ENCODE data around the gene CXCR1. TPM values are rescaled to one million over a fixed set of nuclear protein-coding genes. Genes with fewer than 3 reads are reported as not detected.

The CXCR1 gene
- total and polyA plus RNA-seq, 2 donors (not counting 1 experiment from before 2014, with no cell fraction given) = 0.04 TPM; not detected in 1

- H3K4me1 ChIP-seq (ENCODE audit: control insufficient read depth in 2 of 2, insufficient read depth in 2 of 2, low read length in 2 of 2) = no peaks in the 10 kb centered on the region
- 100% methylated on average over 1 of the region's 3 CpGs for WGBS (ENCODE audit: insufficient coverage)
- H3K9me3 Mint-ChIP-seq (ENCODE audit: insufficient read depth) = no peaks in the 10 kb centered on the region
- DNase-seq = no peak
- H3K27me3 Mint-ChIP-seq = no peaks in the 10 kb centered on the region
- CTCF ChIA-PET = no interaction called here
- intact Hi-C loops (cut with micrococcal nuclease) = no loop called here
- no peak overlapping the region for H3K4me2 ChIP-seq (replicated peaks; ENCODE audit: low read depth, low read length, poor library complexity, severe bottlenecking)
- H3K4me3 ChIP-seq (ENCODE audit: control extremely low read depth in 1 of 5, extremely low read depth in 1 of 5, insufficient read depth in 1 of 5, low read depth in 2 of 5, low read length in 4 of 5) = no peak overlapping the region
- H3K27ac ChIP-seq (ENCODE audit: low read length in 2 of 2) = no peak overlapping the region
- no peak overlapping the region for H3K9ac ChIP-seq (ENCODE audit: low read length)
- no peaks in the 10 kb centered on the region for H4K20me1 ChIP-seq (ENCODE audit: control insufficient read depth, insufficient read depth, low read length, poor library complexity, severe bottlenecking)
- no peaks in the 10 kb centered on the region for H3K36me3 ChIP-seq (replicated peaks in 1 of 2; ENCODE audit: control extremely low read depth in 1 of 2, control insufficient read depth in 1 of 2, extremely low read depth in 1 of 2, insufficient read depth in 2 of 2, low read length in 1 of 2)
- no peaks in the 10 kb centered on the region for H3K27me3 ChIP-seq (replicated peaks in 1 of 4; ENCODE audit: control extremely low read depth in 1 of 4, control insufficient read depth in 3 of 4, insufficient read depth in 4 of 4, low read length in 3 of 4)
- H3K79me2 ChIP-seq (ENCODE audit: control insufficient read depth, insufficient read depth, low read length) = no peaks in the 10 kb centered on the region
- POLR2A ChIA-PET = no interaction called here
- no peak overlapping the region for H2AFZ ChIP-seq (ENCODE audit: insufficient read depth, low read depth, low read length, poor library complexity, severe bottlenecking)
- H3K4me1 Mint-ChIP-seq = no peaks in the 10 kb centered on the region
- H3K27ac Mint-ChIP-seq = no peak overlapping the region
- ATAC-seq (ENCODE audit: low read depth) = no peak
- TF ChIP-seq EZH2 (IDR thresholded peaks at IDR 0.05; ENCODE audit: borderline replicate concordance, insufficient read depth, low read depth, low read length, poor library complexity, severe bottlenecking) = no peak
- TF ChIP-seq, protein P1, sequence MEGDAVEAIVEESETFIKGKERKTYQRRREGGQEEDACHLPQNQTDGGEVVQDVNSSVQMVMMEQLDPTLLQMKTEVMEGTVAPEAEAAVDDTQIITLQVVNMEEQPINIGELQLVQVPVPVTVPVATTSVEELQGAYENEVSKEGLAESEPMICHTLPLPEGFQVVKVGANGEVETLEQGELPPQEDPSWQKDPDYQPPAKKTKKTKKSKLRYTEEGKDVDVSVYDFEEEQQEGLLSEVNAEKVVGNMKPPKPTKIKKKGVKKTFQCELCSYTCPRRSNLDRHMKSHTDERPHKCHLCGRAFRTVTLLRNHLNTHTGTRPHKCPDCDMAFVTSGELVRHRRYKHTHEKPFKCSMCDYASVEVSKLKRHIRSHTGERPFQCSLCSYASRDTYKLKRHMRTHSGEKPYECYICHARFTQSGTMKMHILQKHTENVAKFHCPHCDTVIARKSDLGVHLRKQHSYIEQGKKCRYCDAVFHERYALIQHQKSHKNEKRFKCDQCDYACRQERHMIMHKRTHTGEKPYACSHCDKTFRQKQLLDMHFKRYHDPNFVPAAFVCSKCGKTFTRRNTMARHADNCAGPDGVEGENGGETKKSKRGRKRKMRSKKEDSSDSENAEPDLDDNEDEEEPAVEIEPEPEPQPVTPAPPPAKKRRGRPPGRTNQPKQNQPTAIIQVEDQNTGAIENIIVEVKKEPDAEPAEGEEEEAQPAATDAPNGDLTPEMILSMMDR (IDR thresholded peaks at IDR 0.05) = no peak
- H3K4me3 Mint-ChIP-seq = no peak overlapping the region
- H3K9me3 ChIP-seq (ENCODE audit: control extremely low read depth in 1 of 3, control insufficient read depth in 2 of 3, insufficient read depth in 1 of 3, low read length in 2 of 3) = no peaks in the 10 kb centered on the region
Observed at GRCh38 chr2:218192902-218193430, 26.2 kb upstream of the CXCR1 start.

GRCh38 chr2:218188528-218188927 lies 21.8 kb upstream of the CXCR1 start:
- no peaks in the 10 kb centered on the region for H3K27me3 Mint-ChIP-seq
- no peak overlapping the region for H3K27ac Mint-ChIP-seq
- TF ChIP-seq EZH2 (IDR thresholded peaks at IDR 0.05; ENCODE audit: borderline replicate concordance, insufficient read depth, low read depth, low read length, poor library complexity, severe bottlenecking) = no peak
- TF ChIP-seq, protein P1 (IDR thresholded peaks at IDR 0.05) = no peak
- no peak for ATAC-seq (ENCODE audit: low read depth)
- H3K27ac ChIP-seq (ENCODE audit: low read length in 2 of 2) = no peak overlapping the region
- ChIA-PET POLR2A (no interaction called here), CTCF (interaction anchor here (0.9 to 3.2 kb wide), 6 partner anchors 46 to 168 kb away, joined by 4 to 10 read pairs (median 7); partner anchors contain the start of genes AAMP, CATIP and PNKD)
- intact Hi-C loops (cut with micrococcal nuclease) = no loop called here
- H3K4me3 Mint-ChIP-seq = no peak overlapping the region
- peaks cover 6% of the 10 kb centered on the region for H3K4me1 Mint-ChIP-seq
- H3K9ac ChIP-seq (ENCODE audit: low read length) = no peak overlapping the region
- no peaks in the 10 kb centered on the region for H4K20me1 ChIP-seq (ENCODE audit: control insufficient read depth, insufficient read depth, low read length, poor library complexity, severe bottlenecking)
- no peak overlapping the region for H3K4me2 ChIP-seq (replicated peaks; ENCODE audit: low read depth, low read length, poor library complexity, severe bottlenecking)
- 100% methylated on average over 2 of the region's 2 CpGs for WGBS (ENCODE audit: insufficient coverage)
- H3K4me1 ChIP-seq (ENCODE audit: control insufficient read depth in 2 of 2, insufficient read depth in 2 of 2, low read length in 2 of 2) = peaks cover 2 to 7% of the 10 kb centered on the region in 2 donors
- no peaks in the 10 kb centered on the region for H3K9me3 Mint-ChIP-seq (ENCODE audit: insufficient read depth)
- H3K27me3 ChIP-seq (replicated peaks in 1 of 4; ENCODE audit: control extremely low read depth in 1 of 4, control insufficient read depth in 3 of 4, insufficient read depth in 4 of 4, low read length in 3 of 4) = no peaks in the 10 kb centered on the region
- H2AFZ ChIP-seq (ENCODE audit: insufficient read depth, low read depth, low read length, poor library complexity, severe bottlenecking) = no peak overlapping the region
- no peak for DNase-seq
- H3K36me3 ChIP-seq (replicated peaks in 1 of 2; ENCODE audit: control extremely low read depth in 1 of 2, control insufficient read depth in 1 of 2, extremely low read depth in 1 of 2, insufficient read depth in 2 of 2, low read length in 1 of 2) = no peaks in the 10 kb centered on the region
- no peaks in the 10 kb centered on the region for H3K9me3 ChIP-seq (ENCODE audit: control extremely low read depth in 1 of 3, control insufficient read depth in 2 of 3, insufficient read depth in 1 of 3, low read length in 2 of 3)
- H3K4me3 ChIP-seq (ENCODE audit: control extremely low read depth in 1 of 5, extremely low read depth in 1 of 5, insufficient read depth in 1 of 5, low read depth in 2 of 5, low read length in 4 of 5) = no peak overlapping the region
- H3K79me2 ChIP-seq (ENCODE audit: control insufficient read depth, insufficient read depth, low read length) = no peaks in the 10 kb centered on the region
